NCI-H460 (cell line): Measurements from ENCODE around the gene EIF3CL. TPM values are rescaled to one million over a fixed set of nuclear protein-coding genes. Genes with fewer than 3 reads are reported as not detected.
"Not testable (repeated sequence)": the region's sequence is repeated elsewhere in the genome, so short reads cannot be mapped to it uniquely, and the experiment has no call there.

Source experiments
- DNase-seq: peaks from one replicate; pipeline ENCODE4 v3.0.0-alpha.2; 2016; ENCODE audit warnings: low read depth; ENCODE audit errors: extremely low read depth
- polyA plus RNA-seq: library from polyadenylated mRNA; depleted of rRNA; stranded (reverse); fragments of >200 nt; gene quantifications from 2 replicates; pipeline ENCODE4 v1.2.3, GENCODE V29; 2014; cell fraction: nucleus; rRNA removed
- total RNA-seq: library from RNA; depleted of rRNA; stranded (reverse); fragments of >200 nt; shearing (Covaris generic); gene quantifications from 2 replicates; pipeline ENCODE4 v1.2.3, GENCODE V29; 2014; rRNA removed

Gene EIF3CL, protein sequence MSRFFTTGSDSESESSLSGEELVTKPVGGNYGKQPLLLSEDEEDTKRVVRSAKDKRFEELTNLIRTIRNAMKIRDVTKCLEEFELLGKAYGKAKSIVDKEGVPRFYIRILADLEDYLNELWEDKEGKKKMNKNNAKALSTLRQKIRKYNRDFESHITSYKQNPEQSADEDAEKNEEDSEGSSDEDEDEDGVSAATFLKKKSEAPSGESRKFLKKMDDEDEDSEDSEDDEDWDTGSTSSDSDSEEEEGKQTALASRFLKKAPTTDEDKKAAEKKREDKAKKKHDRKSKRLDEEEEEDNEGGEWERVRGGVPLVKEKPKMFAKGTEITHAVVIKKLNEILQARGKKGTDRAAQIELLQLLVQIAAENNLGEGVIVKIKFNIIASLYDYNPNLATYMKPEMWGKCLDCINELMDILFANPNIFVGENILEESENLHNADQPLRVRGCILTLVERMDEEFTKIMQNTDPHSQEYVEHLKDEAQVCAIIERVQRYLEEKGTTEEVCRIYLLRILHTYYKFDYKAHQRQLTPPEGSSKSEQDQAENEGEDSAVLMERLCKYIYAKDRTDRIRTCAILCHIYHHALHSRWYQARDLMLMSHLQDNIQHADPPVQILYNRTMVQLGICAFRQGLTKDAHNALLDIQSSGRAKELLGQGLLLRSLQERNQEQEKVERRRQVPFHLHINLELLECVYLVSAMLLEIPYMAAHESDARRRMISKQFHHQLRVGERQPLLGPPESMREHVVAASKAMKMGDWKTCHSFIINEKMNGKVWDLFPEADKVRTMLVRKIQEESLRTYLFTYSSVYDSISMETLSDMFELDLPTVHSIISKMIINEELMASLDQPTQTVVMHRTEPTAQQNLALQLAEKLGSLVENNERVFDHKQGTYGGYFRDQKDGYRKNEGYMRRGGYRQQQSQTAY
- total RNA-seq = 31.7 and 52.1 TPM in 2 replicates
- 33.8 and 57.6 TPM in 2 replicates for polyA plus RNA-seq

- DNase-seq = not testable (repeated sequence)
These were observed at the start of gene EIF3CL for GRCh38 chr16:28403220-28404072. Gene EIF3CL (minus strand): TSS chr16:28403841. CDS start chr16:28403618, 223 bp downstream.

- DNase-seq = not testable (repeated sequence)
These were observed 43.4 kb upstream of the EIF3CL start for GRCh38 chr16:28447081-28447480.

GRCh38 chr16:28446388-28446787, 42.7 kb upstream of the EIF3CL start:
- DNase-seq = not testable (repeated sequence)

- not testable (repeated sequence) for DNase-seq
These were observed 40.3 kb upstream of the EIF3CL start for GRCh38 chr16:28443943-28444342.

- DNase-seq = not testable (repeated sequence)
These were observed 35.3 kb upstream of the EIF3CL start for GRCh38 chr16:28438899-28439298.

- DNase-seq = not testable (repeated sequence)
These were observed 31.7 kb upstream of the EIF3CL start for GRCh38 chr16:28435340-28435739.

GRCh38 chr16:28426060-28426680, 22.5 kb upstream of the EIF3CL start:
- DNase-seq = not testable (repeated sequence)

- DNase-seq = not testable (repeated sequence)
These were observed 17.6 kb upstream of the EIF3CL start for GRCh38 chr16:28421071-28421750.

DNA sequence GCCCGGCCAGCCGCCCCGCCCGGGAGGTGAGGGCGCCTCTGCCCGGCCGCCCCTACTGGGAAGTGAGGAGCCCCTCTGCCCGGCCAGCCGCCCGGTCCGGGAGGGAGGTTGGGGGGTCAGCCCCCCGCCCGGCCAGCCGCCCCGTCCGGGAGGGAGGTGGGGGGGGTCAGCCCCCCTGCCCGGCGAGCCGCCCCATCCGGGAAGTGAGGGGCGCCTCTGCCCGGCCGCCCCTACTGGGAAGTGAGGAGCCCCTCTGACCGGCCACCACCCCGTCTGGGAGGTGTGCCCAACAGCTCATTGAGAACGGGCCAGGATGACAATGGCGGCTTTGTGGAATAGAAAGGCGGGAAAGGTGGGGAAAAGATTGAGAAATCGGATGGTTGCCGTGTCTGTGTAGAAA, 13.4 kb upstream of the EIF3CL start:
- DNase-seq = not testable (repeated sequence)

DNA sequence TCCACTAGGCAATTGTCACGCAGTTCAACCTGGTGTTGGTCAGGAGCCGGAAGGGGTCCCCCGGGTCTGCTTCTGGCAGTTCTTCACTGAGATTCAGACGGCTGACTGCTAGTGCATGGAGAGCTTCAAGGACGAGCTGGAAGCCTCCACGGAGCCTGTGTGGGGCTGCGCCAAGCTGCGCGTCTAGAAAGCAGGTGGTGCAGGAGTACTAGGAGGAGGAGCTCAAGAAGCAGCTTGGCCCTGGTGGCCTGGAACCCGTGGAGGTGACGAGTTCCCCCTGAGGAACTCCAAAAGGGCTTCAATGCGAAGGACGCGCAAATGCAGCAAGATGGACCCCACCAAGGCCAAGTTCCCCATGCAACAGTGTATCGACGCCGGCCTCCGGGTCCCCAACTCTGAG, 10.9 kb upstream of the EIF3CL start:
- not testable (repeated sequence) for DNase-seq

- DNase-seq = not testable (repeated sequence)
These were observed 9.9 kb upstream of the EIF3CL start for GRCh38 chr16:28413585-28413984.

GRCh38 chr16:28392054-28392453, 11.6 kb downstream of the EIF3CL start:
- DNase-seq = not testable (repeated sequence)

DNA sequence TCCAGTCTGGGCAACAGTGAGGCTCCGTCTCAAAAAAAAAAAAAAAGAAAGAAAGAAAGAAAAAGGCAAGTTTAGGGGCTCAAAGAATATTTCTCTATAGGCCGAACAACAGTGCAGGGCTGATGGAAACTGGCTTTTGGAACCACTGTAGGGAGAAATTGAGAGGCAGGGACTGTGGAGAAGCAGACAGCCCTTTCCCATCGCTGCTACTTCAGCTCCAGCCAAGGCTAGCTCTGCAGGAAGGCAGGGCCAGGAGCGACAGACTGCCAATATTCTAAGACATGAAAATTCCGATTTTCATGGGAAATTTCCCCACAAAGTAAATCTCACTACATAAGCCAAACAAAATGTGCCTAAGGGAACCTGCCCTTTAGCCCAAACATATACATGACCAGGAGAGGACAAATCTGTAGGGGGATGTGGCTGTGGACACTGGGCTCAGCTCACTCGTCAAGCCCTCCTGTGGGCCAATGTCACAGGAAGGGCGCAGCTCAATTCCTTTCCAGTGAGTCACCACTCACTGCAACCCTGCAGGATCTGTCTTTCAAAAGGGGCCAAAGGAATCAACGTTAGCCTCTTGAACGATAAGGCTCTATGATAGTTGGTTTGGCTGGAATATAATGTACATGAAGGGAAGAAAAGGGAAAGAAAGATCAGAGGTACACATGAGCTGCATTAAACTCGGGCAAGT, 21.3 kb downstream of the EIF3CL start:
- not testable (repeated sequence) for DNase-seq

GRCh38 chr16:28377822-28378221, 25.8 kb downstream of the EIF3CL start:
- not testable (repeated sequence) for DNase-seq

DNA sequence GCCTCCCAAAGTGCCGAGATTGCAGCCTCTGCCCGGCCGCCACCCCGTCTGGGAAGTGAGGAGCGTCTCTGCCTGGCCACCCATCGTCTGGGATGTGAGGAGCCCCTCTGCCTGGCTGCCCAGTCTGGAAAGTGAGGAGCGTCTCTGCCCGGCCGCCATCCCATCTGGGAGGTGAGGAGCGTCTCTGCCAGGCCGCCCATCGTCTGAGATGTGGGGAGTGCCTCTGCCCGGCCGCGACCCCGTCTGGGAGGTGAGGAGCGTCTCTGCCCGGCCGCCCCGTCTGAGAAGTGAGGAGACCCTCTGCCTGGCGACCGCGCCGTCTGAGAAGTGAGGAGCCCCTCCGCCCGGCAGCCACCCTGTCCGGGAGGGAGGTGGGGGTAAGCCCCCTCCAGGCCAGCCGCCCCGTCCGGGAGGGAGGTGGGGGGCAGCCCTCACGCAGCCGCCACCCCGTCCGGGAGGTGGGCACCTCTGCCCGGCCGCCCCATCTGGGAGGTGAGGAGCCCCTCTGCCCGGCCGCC, 26.5 kb downstream of the EIF3CL start:
- not testable (repeated sequence) for DNase-seq

DNA sequence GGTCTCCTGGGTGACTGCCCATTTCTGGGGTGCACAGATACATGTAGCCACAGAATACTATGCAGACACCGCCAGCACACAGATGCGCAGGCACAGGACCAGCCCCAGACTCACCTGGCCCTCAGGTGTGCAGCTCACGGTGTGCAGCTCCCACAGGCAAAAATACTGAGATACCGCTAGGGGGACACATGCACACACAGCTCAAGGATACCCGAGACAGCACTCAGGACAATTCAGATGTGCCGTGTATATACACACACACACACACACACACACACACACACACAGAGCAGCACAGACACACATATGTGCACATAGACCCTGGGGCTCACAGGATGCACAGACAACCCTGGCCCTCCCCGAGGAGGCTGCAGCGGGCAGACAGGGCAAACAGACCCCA, 28.5 kb downstream of the EIF3CL start:
- not testable (repeated sequence) for DNase-seq

DNA sequence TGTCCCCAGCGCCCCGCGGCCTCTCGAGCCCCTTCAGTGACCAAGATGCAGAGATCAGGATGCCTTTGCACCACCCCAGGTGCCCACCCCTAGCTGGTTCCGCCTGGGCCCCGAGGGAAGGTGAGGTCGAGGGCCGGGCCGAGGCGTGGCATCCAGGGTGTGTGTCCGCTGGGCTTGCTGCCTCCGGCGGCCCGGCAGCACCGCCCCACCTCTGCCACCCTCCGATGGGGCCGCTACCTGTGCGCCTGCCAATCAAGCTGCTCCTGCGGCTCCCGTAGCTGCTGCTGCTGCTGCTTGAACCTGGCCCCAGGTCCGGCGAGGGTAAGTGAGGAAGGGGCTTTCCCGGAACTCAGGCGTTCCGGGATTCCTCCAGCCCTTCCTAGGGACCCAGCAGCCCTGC, 29.4 kb downstream of the EIF3CL start:
- not testable (repeated sequence) for DNase-seq

GRCh38 chr16:28367926-28368325, 35.7 kb downstream of the EIF3CL start:
- not testable (repeated sequence) for DNase-seq
